ENCODE data around the gene ARHGEF37. TPM values are rescaled to one million over a fixed set of nuclear protein-coding genes. Genes with fewer than 3 reads are reported as not detected.
"Not testable (repeated sequence)": the region's sequence is repeated elsewhere in the genome, so short reads cannot be mapped to it uniquely, and the experiment has no call there.

Gene ARHGEF37
- polyA plus RNA-seq, 1 experiment: 0.92 TPM

DNA sequence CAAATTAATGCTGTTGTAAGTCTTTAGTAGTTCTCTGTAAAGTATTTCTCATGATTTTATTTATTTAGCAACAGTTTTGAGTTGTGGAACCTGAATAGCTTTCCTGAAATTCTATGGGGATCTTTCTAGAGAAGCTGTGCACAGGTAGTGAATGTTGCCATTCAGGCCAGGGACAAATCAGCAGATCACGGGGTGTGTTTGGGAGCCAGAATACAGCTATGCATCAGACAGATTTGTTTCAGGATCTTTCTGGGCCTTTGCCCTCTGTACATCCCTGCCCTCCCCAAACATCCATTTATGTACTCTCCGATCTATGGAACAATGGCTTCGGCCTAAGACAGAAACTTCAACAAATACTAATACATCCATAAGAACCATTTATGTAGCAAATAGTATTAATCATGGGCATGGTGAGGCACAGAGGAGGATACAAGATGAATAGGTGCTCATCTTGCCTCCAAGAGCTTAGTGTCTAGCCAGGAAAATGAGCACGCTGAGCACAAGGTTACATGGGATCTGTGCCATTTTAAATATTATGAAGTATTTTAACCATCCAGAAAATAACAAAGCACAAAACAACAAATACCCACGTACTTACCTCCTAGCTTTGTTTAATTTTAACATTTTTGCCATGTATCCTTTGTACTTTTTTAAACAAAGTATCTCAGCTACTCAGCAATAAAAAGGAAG is 13.1 kb downstream of the ARHGEF37 start:
- TF ChIP-seq, protein P1, sequence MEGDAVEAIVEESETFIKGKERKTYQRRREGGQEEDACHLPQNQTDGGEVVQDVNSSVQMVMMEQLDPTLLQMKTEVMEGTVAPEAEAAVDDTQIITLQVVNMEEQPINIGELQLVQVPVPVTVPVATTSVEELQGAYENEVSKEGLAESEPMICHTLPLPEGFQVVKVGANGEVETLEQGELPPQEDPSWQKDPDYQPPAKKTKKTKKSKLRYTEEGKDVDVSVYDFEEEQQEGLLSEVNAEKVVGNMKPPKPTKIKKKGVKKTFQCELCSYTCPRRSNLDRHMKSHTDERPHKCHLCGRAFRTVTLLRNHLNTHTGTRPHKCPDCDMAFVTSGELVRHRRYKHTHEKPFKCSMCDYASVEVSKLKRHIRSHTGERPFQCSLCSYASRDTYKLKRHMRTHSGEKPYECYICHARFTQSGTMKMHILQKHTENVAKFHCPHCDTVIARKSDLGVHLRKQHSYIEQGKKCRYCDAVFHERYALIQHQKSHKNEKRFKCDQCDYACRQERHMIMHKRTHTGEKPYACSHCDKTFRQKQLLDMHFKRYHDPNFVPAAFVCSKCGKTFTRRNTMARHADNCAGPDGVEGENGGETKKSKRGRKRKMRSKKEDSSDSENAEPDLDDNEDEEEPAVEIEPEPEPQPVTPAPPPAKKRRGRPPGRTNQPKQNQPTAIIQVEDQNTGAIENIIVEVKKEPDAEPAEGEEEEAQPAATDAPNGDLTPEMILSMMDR (IDR thresholded peaks at IDR 0.05; ENCODE audit: insufficient read depth, low read depth, low read length): no peak
- ChIA-PET POLR2A (no interaction called here), CTCF (interaction anchor here (0.9 to 4.2 kb wide), 4 partner anchors 11 to 153 kb away, joined by 3 to 18 read pairs (median 4); no protein-coding TSS in a partner anchor)
- H3K4me3 ChIP-seq (ENCODE audit: low read depth, low read length): no peak overlapping the region
- no peak for DNase-seq (ENCODE audit: low read depth)
- H3K36me3 ChIP-seq (ENCODE audit: control insufficient read depth, insufficient read depth, low read length): no peaks in the 10 kb centered on the region
- H3K27me3 ChIP-seq (ENCODE audit: control insufficient read depth, insufficient read depth, low read length): no peaks in the 10 kb centered on the region

- H3K36me3 ChIP-seq (ENCODE audit: control insufficient read depth, insufficient read depth, low read length); H3K27me3 ChIP-seq (ENCODE audit: control insufficient read depth, insufficient read depth, low read length); DNase-seq (ENCODE audit: low read depth); POLR2A ChIA-PET; H3K4me3 ChIP-seq (ENCODE audit: low read depth, low read length): not testable (repeated sequence)
- CTCF ChIA-PET: interaction anchor here (1.5 to 4.2 kb wide), 3 partner anchors 10 to 154 kb away, joined by 3 to 18 read pairs (median 5); no protein-coding TSS in a partner anchor
Observed at GRCh38 chr5:149595105-149595504, 13.8 kb downstream of the ARHGEF37 start.

GRCh38 chr5:149596712-149597111 is 15.4 kb downstream of the ARHGEF37 start:
- Histone ChIP-seq H3K27me3 (ENCODE audit: control insufficient read depth, insufficient read depth, low read length) (no peaks in the 10 kb centered on the region), H3K4me3 (ENCODE audit: low read depth, low read length) (no peak overlapping the region), H3K36me3 (ENCODE audit: control insufficient read depth, insufficient read depth, low read length) (no peaks in the 10 kb centered on the region)
- ChIA-PET POLR2A (no interaction called here), CTCF (interaction anchor here (0.9 to 4.2 kb wide), 2 partner anchors 10 to 21 kb away, joined by 3 to 18 read pairs; no protein-coding TSS in a partner anchor)
- DNase-seq (ENCODE audit: low read depth): no peak
- TF ChIP-seq, protein P1 (IDR thresholded peaks at IDR 0.05; ENCODE audit: insufficient read depth, low read depth, low read length): no peak

DNA sequence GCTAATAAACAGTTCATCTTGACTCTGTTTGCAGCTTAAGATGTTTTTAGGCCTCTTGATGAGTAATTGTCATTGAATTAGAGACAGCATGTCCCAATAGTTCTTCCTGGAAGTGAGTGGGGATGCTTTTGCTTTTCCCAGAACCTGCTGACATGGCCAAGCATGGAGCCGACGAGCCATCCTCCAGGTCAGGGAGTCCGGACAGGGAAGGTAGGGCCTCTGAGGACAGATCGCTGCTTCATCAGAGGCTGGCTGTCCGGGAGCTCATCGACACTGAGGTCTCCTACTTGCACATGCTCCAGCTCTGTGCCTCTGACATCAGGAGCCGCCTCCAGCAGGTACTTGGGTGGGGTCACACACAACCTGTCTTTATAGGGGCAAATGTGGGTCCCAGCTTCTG is 16.3 kb downstream of the ARHGEF37 start:
- Histone ChIP-seq H3K27me3 (ENCODE audit: control insufficient read depth, insufficient read depth, low read length) (no peaks in the 10 kb centered on the region), H3K36me3 (ENCODE audit: control insufficient read depth, insufficient read depth, low read length) (no peaks in the 10 kb centered on the region), H3K4me3 (ENCODE audit: low read depth, low read length) (no peak overlapping the region)
- ChIA-PET CTCF (interaction anchor here (0.7 to 4.2 kb wide), 4 partner anchors 9 to 155 kb away, joined by 3 to 18 read pairs (median 3); no protein-coding TSS in a partner anchor), POLR2A (no interaction called here)
- TF ChIP-seq, protein P1 (IDR thresholded peaks at IDR 0.05; ENCODE audit: insufficient read depth, low read depth, low read length): no peak
- no peak for DNase-seq (ENCODE audit: low read depth)

DNA sequence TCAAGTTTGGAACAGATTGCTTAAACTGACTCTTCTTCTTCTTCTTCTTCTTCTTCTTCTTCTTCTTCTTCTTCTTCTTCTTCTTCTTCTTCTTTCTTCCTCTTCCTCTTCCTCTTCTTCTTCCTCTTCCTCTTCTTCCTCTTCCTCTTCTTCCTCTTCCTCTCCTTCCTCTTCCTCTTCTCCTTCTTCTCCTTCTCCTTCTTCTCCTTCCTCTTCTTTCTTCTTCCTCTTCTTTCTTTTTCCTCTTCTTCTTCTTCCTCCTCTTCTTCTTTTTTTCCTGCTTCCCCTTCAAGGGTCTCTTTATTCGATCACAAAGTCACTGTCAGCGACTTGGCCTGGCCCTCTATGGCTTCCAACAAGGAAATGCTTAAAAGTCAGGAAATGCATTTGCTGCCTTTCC is 16.9 kb downstream of the ARHGEF37 start:
- H3K4me3 ChIP-seq (ENCODE audit: low read depth, low read length); H3K36me3 ChIP-seq (ENCODE audit: control insufficient read depth, insufficient read depth, low read length); DNase-seq (ENCODE audit: low read depth); POLR2A ChIA-PET; H3K27me3 ChIP-seq (ENCODE audit: control insufficient read depth, insufficient read depth, low read length): not testable (repeated sequence)
- CTCF ChIA-PET: interaction anchor here (0.9 to 4.2 kb wide), 2 partner anchors 20 to 156 kb away, joined by 3 to 18 read pairs; no protein-coding TSS in a partner anchor

- no peak for DNase-seq (ENCODE audit: low read depth)
- TF ChIP-seq, protein P1 (IDR thresholded peaks at IDR 0.05; ENCODE audit: insufficient read depth, low read depth, low read length): no peak
- ChIA-PET POLR2A (no interaction called here), CTCF (interaction anchor here (0.8 to 1.4 kb wide), 2 partner anchors 10 to 165 kb away, joined by 3 read pairs; no protein-coding TSS in a partner anchor)
- Histone ChIP-seq H3K36me3 (ENCODE audit: control insufficient read depth, insufficient read depth, low read length) (no peaks in the 10 kb centered on the region), H3K4me3 (ENCODE audit: low read depth, low read length) (no peak overlapping the region), H3K27me3 (ENCODE audit: control insufficient read depth, insufficient read depth, low read length) (no peaks in the 10 kb centered on the region)
Observed at GRCh38 chr5:149598966-149599365, 17.7 kb downstream of the ARHGEF37 start.

All from BJ (cell line).